Body of pancreas (tissue), 4 donors: ENCODE data around the gene ZNF772. TPM values are rescaled to one million over a fixed set of nuclear protein-coding genes. Genes with fewer than 3 reads are reported as not detected.

Source experiments
- ATAC-seq: fragments of 150-250 bp; one replicate; pipeline ENCODE4 v1.9.1; 2016
- DNase-seq, 4 donors: peaks; one replicate each; pipeline ENCODE4 v3.0.0-alpha.2; 2019
- H3K27ac ChIP-seq, 4 donors: fragments of 200-600 bp; sonication (generic); 1 replicate in 3 of 4; 2 replicates in 1 of 4; pipeline versions ENCODE4 v1.5.1 to v1.6.1; 2016 to 2019; ENCODE audit warnings: mild to moderate bottlenecking in 1 of 4, mixed read lengths in 1 of 4, moderate library complexity in 1 of 4
- H3K27me3 ChIP-seq, 2 donors: fragments of 200-600 bp; sonication (generic); one replicate each; pipeline ENCODE4 v1.6.0; 2016; ENCODE audit warnings: mild to moderate bottlenecking in 1 of 2
- H3K36me3 ChIP-seq, 2 donors: fragments of 200-600 bp; sonication (generic); replicated peaks in 1 of 2; 2 replicates each; pipeline ENCODE4 v1.5.1; 2016; ENCODE audit warnings: low read depth in 2 of 2; ENCODE audit not compliant: insufficient read depth in 1 of 2
- H3K4me1 ChIP-seq: fragments of 200-600 bp; sonication (generic); one replicate; pipeline ENCODE4 v1.6.0; 2016
- H3K4me3 ChIP-seq, 2 donors: fragments of 200-600 bp; sonication (generic); 1 replicate in 1 of 2; 2 replicates in 1 of 2; pipeline ENCODE4 v1.5.1; 2016 to 2019
- H3K9me3 ChIP-seq, 3 donors: fragments of 200-600 bp; sonication (generic); 1 replicate in 2 of 3; 2 replicates in 1 of 3; pipeline ENCODE4 v1.5.1; 2016
- POLR2A ChIP-seq, 3 donors: fragments of 450-650 bp; IDR thresholded peaks; one replicate each; pipeline ENCODE4 v1.6.1; 2016; ENCODE audit warnings: antibody characterized with exemption in 3 of 3, mild to moderate bottlenecking in 2 of 3
- WGBS, 2 donors: methylation state at CpG; one replicate each; pipeline ENCODE4 v1.1.5; 2017; 5-methylcytosine and 5-hydroxymethylcytosine counted together
- intact Hi-C: fragments of 100-400 bp; cut with DNase I; formaldehyde crosslinking; loops from one replicate; pipeline ENCODE4 v1.15.1; 2023
- small RNA-seq: library from RNA; depleted of rRNA; stranded (forward); fragments of <200 nt; gene quantifications from one replicate; pipeline ENCODE3, GENCODE V24; 2016
- total RNA-seq, 2 donors: library from RNA; depleted of rRNA; stranded (reverse); fragments of >200 nt; gene quantifications; one replicate each; pipeline ENCODE4 v1.1.0, GENCODE V29; 2016
- TF ChIP-seq, protein P1 (sequence below), 7 experiments: fragments of 450-650 bp in 4 of 7; fragments of 200-600 bp in 3 of 7; sonication (generic) in 3 of 7; IDR thresholded peaks; one replicate each; pipeline ENCODE4 v1.5.1; 2016 to 2019; ENCODE audit warnings: antibody characterized with exemption in 7 of 7

ZNF772 gene
- total RNA-seq, 2 donors from 2014 or later: 2.9 to 7.9 TPM

DNA sequence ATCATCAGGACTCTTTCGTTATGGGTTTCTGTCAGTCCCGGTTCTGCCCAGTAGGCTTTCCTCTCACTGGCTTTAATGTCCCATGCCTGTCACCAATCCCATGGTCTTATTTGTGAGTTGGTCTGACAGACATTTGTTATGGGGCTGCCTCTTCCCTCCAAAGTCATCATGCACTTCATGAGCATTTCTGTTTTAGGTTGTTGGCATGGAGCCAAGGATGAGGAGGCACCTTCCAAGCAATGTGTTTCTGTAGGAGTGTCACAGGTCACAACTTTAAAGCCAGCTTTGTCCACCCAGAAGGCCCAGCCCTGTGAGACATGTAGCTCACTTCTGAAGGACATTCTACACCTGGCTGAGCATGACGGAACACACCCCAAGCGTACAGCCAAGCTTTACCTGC, 57.9 kb downstream of the ZNF772 start:
- WGBS, 2 donors: 95 to 98% methylated on average over 4 of the region's 4 CpGs
- Histone ChIP-seq H3K4me1 (no peaks in the 10 kb centered on the region), H3K4me3 (no peak overlapping the region), H3K36me3 (peaks cover 10 to 12% of the 10 kb centered on the region in 2 donors), H3K27ac (no peak overlapping the region), H3K9me3 (peaks cover 0 to 66% (median 0%) of the 10 kb centered on the region in 3 donors), H3K27me3 (no peaks in the 10 kb centered on the region)
- intact Hi-C loops: no loop called here
- no peak for ATAC-seq
- DNase-seq: no peak
- no peak for TF ChIP-seq POLR2A (IDR thresholded peaks at IDR 0.05)
- TF ChIP-seq, protein P1, sequence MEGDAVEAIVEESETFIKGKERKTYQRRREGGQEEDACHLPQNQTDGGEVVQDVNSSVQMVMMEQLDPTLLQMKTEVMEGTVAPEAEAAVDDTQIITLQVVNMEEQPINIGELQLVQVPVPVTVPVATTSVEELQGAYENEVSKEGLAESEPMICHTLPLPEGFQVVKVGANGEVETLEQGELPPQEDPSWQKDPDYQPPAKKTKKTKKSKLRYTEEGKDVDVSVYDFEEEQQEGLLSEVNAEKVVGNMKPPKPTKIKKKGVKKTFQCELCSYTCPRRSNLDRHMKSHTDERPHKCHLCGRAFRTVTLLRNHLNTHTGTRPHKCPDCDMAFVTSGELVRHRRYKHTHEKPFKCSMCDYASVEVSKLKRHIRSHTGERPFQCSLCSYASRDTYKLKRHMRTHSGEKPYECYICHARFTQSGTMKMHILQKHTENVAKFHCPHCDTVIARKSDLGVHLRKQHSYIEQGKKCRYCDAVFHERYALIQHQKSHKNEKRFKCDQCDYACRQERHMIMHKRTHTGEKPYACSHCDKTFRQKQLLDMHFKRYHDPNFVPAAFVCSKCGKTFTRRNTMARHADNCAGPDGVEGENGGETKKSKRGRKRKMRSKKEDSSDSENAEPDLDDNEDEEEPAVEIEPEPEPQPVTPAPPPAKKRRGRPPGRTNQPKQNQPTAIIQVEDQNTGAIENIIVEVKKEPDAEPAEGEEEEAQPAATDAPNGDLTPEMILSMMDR (IDR thresholded peaks at IDR 0.05): no peak

Small RNAs within 50 kb of the gene (small RNA-seq; reads per million reads assigned to genes)
- not detected for gene VN1R107P

Other genes starting within 250 kb of the ZNF772 start
- gene AURKC, start 246.5 kb downstream of the ZNF772 start, total RNA-seq: not detected
- 10 to 100 TPM in 1 of 2 donors, 1 to 10 TPM in 1; 8.8 to 13.8 TPM for gene ZNF805, start 236.9 kb downstream of the ZNF772 start, total RNA-seq
- 10 to 100 TPM; 22.7 to 30.1 TPM for gene ZNF460, start 197.1 kb downstream of the ZNF772 start, total RNA-seq
- gene ZNF543, start 157.1 kb downstream of the ZNF772 start, total RNA-seq: 1 to 10 TPM in 1 of 2 donors, under 1 TPM in 1; 0.33 to 3.9 TPM
- gene ZNF304, start 126.3 kb downstream of the ZNF772 start, total RNA-seq: 1 to 10 TPM; 2.9 to 4.0 TPM
- gene TRAPPC2B, start 114.0 kb downstream of the ZNF772 start, total RNA-seq: 1 to 10 TPM; 2.6 to 8.6 TPM
- gene ZNF547, start 114.0 kb downstream of the ZNF772 start, total RNA-seq: 1 to 10 TPM in 1 of 2 donors, not detected in 1; 3.9 TPM
- 1 to 10 TPM; 6.6 to 7.5 TPM for gene ZNF548, start 87.7 kb downstream of the ZNF772 start, total RNA-seq
- gene ZNF17, start 66.4 kb downstream of the ZNF772 start, total RNA-seq: 1 to 10 TPM; 3.6 to 9.1 TPM
- gene ZNF749, start 42.2 kb downstream of the ZNF772 start, total RNA-seq: 10 to 100 TPM in 1 of 2 donors, 1 to 10 TPM in 1; 1.8 to 17.8 TPM
- under 1 TPM in 1 of 2 donors, not detected in 1; 0.78 TPM for gene VN1R1, start 20.4 kb downstream of the ZNF772 start, total RNA-seq
- 10 to 100 TPM in 1 of 2 donors, 1 to 10 TPM in 1; 8.6 to 21.3 TPM for gene ZNF419, start 10.2 kb upstream of the ZNF772 start, total RNA-seq
- 1 to 10 TPM; 1.6 to 2.0 TPM for gene ZNF773, start 22.4 kb upstream of the ZNF772 start, total RNA-seq
- 1 to 10 TPM in 1 of 2 donors, under 1 TPM in 1; 0.66 to 2.3 TPM for gene ZNF549, start 49.8 kb upstream of the ZNF772 start, total RNA-seq
- gene ZNF550, start 82.3 kb upstream of the ZNF772 start, total RNA-seq: 1 to 10 TPM; 4.9 to 5.7 TPM
- 1 to 10 TPM in 1 of 2 donors, under 1 TPM in 1; 0.66 to 2.1 TPM for gene ZNF416, start 101.3 kb upstream of the ZNF772 start, total RNA-seq
- gene ZIK1, start 106.6 kb upstream of the ZNF772 start, total RNA-seq: 1 to 10 TPM in 1 of 2 donors, under 1 TPM in 1; 0.78 to 3.3 TPM
- gene ZNF530, start 122.3 kb upstream of the ZNF772 start, total RNA-seq: 1 to 10 TPM in 1 of 2 donors, under 1 TPM in 1; 0.78 to 2.6 TPM
- 10 to 100 TPM in 1 of 2 donors, 1 to 10 TPM in 1; 6.6 to 10.9 TPM for gene ZNF134, start 136.7 kb upstream of the ZNF772 start, total RNA-seq
- gene ZNF211, start 155.6 kb upstream of the ZNF772 start, total RNA-seq: 1 to 10 TPM; 3.6 to 9.9 TPM
- not detected for gene ZSCAN4, start 191.4 kb upstream of the ZNF772 start, total RNA-seq
- 1 to 10 TPM; 2.3 to 2.9 TPM for gene ZNF551, start 204.4 kb upstream of the ZNF772 start, total RNA-seq
- gene ZNF154, start 231.6 kb upstream of the ZNF772 start, total RNA-seq: 1 to 10 TPM; 2.1 to 2.6 TPM